GM19455 (cell line): Measurements from ENCODE around the gene ASTL.

Source experiments
- ATAC-seq: cut with Tn5 transposase; IDR thresholded peaks from one replicate; pipeline ENCODE4 v1.9.1; 2021; ENCODE audit not compliant: unreplicated experiment

The ASTL gene

DNA sequence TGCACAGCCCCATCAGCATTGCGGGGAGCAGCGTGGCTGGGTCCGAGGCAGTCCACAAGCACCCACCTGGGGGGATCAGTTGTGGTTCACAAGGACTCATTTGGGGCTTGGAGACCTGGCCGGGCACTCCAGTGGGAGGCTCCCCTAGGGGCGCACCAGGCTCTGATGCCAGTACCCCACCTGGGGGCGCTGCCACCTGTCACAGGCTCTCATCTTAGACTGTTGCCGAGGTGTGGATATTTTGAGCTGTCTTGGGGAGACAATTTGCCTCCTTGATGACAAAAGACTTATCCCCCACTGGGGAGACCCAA is 25.0 kb downstream of the ASTL start:
- ATAC-seq: no peak

- ATAC-seq: no peak
Observed at GRCh38 chr2:96112501-96113366, 25.6 kb downstream of the ASTL start.

DNA sequence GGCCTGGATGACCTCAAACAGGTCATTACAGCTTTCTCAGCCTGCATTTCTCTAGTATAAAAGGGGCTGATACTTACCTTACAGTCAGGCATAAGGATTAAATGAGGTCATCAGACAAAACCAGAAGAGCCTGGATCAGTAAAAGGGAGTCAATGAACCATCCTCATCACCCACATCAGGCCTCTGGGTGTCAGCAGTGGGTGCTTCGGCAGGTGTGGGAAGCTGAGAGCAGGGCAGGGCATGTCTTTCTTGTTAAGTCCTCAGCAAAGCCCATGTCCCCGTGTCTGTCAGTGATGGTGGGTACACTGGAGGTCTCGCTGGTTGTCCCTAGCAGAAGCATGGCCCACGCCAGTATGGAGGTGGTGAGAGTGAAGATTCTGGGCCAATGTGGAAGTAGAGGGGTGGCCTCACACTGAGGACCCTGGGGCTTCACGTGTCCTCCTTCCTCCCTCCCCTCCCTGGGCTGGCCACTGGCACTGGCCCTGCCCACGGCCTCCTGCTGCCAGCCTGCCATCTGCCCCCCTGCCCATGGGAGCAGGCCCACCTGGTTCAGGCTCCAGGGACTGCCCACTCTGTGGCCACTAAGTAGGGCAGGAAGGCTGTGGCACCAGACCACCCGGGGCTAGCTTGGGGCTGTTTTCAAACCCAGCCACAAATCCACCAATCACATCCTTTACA is 26.3 kb downstream of the ASTL start:
- ATAC-seq: no peak

GRCh38 chr2:96111257-96111640 is 27.1 kb downstream of the ASTL start:
- ATAC-seq: no peak

- no peak for ATAC-seq
Observed at GRCh38 chr2:96110621-96111256, 27.6 kb downstream of the ASTL start.

DNA sequence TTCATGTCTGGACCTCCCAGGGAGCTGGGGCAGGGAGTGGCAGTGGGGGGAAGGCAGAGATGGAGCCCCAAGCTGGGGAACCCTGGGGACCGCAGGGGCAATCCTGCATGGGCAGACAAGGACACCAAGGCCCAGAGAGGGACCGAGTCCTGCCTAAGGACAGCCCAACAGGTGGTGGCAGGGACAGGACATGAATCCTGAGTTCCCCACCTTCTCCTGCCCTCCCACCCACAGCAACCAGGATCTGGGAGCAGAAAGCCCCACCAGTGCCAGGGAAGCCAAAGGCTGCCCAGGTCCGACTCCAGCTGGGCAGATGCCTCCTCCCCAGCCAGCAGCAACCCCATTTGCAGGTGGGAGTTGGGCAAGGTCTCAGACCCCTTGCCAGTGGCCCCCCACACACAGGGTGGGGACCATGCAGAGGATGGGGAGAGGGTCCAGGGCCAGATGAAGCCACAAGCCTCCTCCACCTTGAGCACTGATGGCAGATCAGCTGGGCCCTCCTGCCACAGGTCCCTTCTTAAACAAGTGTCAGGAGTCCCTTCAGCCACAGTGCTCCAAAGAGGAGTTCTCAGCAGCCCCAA is 28.3 kb downstream of the ASTL start:
- ATAC-seq: no peak

DNA sequence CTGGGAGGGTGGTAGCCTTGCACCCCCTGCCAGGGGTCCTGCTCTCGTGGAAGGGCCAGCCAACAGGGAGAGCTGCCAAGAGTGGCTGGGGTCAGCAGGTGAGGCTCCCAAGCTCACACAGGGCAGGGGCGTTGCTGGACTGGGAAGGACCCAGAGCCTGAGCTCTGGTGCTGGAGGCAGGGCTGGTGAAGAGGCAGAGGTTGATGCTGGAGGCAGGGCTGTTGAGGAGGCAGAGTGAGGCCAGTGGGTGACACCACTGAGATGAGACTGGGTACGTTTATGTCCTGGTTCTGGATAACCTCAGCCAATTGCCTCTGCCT is 29.0 kb downstream of the ASTL start:
- ATAC-seq: no peak

GRCh38 chr2:96108541-96109360 is 29.6 kb downstream of the ASTL start:
- no peak for ATAC-seq

DNA sequence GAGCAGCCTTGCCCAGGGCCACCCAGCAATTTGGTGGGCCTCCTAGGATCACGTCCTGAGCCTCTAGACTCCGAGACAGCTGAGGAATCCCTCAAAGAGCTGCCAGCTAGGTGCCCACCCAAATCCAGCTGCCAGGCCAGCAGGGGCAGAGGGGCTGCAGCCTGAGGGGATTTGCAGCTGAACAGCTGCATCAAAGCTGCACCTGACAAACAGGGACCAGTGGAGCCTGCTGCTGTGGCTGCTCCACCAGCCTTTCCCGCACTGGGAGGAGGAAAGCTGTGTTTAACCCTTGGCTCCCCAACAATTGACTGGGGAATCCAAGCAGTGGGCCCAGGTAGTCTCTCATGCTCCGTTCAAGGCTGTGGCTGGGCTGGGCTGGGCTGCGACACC is 30.2 kb downstream of the ASTL start:
- ATAC-seq: no peak

GRCh38 chr2:96107708-96108065 is 30.6 kb downstream of the ASTL start:
- ATAC-seq: no peak

GRCh38 chr2:96106991-96107707 is 31.2 kb downstream of the ASTL start:
- no peak for ATAC-seq

DNA sequence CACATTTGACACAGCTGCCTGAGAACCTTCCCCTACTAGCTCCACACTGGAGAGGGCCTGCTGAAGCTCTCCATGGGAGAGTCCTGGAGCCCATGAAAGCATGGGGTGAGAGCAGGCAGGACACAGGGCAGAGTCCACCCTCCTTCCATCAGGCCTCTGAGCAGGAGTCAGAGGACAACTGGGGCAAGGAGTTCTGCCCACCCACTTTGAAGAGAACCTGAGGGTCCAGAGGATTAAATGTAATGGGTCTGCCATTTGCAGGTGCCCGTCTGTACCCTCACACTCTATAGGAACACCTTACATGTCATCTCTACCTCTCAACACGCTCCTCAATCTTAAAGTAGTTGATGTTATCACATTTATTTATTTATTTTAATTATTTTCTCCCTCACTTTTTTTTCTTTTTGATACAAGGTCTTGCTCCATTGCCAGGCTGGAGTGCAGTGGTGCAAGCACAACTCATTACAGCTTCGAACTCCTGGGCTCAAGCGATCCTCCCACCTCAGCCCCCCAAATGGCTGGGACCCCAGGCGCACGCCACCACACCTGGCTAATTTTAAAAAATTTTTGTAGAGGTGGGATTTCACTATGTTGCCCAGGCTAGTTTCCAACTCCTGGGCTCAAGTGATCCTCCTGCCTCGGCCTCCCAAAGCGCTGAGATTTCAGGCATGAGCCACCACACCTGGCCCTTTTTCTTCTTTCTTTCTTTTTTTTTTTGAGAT is 32.1 kb downstream of the ASTL start:
- ATAC-seq: no peak

- ATAC-seq: no peak
Observed at GRCh38 chr2:96105152-96105915, 33.0 kb downstream of the ASTL start.

DNA sequence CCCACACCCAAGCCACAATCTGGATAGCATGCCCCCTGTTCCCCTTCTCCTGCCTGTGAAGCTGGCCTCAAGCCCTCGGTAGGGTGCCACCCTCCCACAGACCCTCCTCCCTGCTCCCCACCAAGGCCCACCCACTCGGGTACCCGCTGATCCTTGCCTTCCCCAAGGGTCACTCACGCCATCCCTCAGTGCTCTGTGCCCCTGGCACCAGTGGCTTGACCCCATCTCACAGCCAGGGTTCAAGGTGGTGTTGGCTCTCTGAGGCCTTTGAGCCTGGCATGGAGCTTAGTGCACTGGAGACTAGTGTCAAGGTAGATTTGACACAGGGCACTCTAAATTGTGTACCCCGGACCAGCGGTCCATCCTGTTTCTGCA is 33.8 kb downstream of the ASTL start:
- no peak for ATAC-seq

DNA sequence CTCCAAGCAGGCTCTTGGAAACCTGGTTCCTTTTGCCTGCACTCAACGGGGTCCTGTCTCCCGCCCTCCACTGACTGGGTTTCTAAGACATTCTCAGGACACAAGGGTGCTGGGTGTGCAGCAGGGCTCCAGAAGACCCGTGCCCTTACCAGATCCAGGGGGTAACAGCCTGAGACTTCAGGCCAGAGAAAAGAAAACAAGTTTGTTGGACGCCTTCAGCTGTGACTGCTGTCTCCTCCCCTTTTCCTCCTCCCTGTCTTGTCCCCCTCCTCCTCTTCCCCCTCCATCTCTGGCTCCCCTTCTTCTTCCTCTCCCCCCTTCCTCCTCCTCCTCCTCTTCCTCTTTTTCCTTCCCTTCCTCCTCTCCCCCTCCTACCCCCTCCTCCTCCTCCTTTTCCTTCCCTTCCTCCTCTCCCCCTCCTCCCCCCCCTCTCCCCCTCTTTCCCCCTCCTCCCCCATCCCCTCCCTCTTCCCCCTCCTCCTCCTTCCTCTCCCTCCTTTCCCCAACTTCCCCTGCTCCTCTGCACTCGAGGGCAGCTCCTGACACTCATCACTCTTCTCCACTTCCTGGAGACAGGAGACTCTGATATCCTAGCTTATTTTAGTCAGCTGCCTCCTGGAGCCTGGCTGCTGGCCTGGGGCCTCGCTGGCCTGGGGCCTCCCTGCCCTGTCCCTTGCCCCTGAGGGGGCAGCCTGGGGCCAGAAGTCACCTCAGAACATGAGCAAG is 34.4 kb downstream of the ASTL start:
- ATAC-seq: no peak

DNA sequence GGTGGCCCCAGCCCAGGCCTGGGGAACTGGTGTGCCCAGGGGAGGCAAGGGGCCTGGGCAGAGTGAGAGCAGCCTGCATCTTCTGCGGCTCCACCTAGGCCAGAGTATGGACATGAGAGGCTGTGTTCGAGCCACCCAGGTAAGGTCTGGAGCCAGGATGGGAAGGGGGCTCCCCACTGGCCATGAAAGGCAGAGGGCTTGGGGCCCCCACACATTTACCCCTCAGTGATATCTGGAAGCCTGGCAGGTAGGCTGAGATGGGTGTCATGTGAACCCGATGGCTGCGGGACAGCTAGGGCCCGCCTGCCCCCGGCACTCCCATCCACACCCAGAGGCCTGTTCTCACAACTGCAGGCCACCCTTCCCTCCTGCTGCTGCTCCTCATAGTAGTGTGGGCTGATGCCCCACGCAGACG is 35.1 kb downstream of the ASTL start:
- ATAC-seq: no peak

- no peak for ATAC-seq
Observed at GRCh38 chr2:96102596-96103186, 35.6 kb downstream of the ASTL start.

- ATAC-seq: no peak
Observed at GRCh38 chr2:96100893-96101304, 37.4 kb downstream of the ASTL start.
